Measurements from ENCODE around the gene CEP20.

CEP20 gene

DNA sequence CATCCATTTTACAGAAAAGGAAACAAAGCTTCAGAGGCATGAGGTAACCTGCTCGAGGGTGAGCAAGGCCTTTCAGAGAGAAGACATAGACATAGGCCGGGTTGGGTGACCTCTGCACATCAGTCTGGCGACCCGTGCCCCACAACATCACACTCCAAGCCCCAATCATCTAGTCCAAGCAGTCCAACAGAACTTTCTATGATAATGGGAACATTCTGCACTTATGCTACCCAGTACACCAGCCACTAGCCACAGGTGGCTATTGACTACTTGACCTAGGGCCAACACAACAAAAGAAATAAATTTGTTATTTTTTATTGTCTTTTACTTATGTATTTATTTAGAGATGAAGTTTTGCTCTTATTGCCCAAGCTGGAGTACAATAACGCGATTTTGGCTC lies 52.3 kb downstream of the CEP20 start:
- H4K20me1 ChIP-seq (ENCODE audit: insufficient read depth, low read length, poor library complexity, severe bottlenecking): no peaks in the 10 kb centered on the region
- no peaks in the 10 kb centered on the region for H3K4me1 ChIP-seq (ENCODE audit: insufficient read depth, low read length, poor library complexity, severe bottlenecking)
- H3K9me3 ChIP-seq (ENCODE audit: insufficient read depth, low read depth, low read length): no peaks in the 10 kb centered on the region
- no peak overlapping the region for H3K4me2 ChIP-seq (ENCODE audit: low read depth, low read length, poor library complexity, severe bottlenecking)
- H3K9me2 ChIP-seq (replicated peaks; ENCODE audit: low read depth, low read length): no peaks in the 10 kb centered on the region
- no peak overlapping the region for H3K4me3 ChIP-seq (ENCODE audit: low read length, poor library complexity, severe bottlenecking)
- no peak overlapping the region for H3K9ac ChIP-seq (ENCODE audit: low read depth, low read length, poor library complexity, severe bottlenecking)
- no peaks in the 10 kb centered on the region for H3K79me2 ChIP-seq (ENCODE audit: insufficient read depth, low read length)
- H3K27me3 ChIP-seq (ENCODE audit: insufficient read depth, low read length, poor library complexity, severe bottlenecking): no peaks in the 10 kb centered on the region
- H3F3A ChIP-seq (ENCODE audit: low read depth): no peaks in the 10 kb centered on the region
- no peak overlapping the region for H2AFZ ChIP-seq (ENCODE audit: low read length)
- no peaks in the 10 kb centered on the region for H3K36me3 ChIP-seq (ENCODE audit: insufficient read depth, low read length)
- no peak for TF ChIP-seq EZH2phosphoT487 (IDR thresholded peaks at IDR 0.05; ENCODE audit: borderline replicate concordance)
- TF ChIP-seq, protein P1, sequence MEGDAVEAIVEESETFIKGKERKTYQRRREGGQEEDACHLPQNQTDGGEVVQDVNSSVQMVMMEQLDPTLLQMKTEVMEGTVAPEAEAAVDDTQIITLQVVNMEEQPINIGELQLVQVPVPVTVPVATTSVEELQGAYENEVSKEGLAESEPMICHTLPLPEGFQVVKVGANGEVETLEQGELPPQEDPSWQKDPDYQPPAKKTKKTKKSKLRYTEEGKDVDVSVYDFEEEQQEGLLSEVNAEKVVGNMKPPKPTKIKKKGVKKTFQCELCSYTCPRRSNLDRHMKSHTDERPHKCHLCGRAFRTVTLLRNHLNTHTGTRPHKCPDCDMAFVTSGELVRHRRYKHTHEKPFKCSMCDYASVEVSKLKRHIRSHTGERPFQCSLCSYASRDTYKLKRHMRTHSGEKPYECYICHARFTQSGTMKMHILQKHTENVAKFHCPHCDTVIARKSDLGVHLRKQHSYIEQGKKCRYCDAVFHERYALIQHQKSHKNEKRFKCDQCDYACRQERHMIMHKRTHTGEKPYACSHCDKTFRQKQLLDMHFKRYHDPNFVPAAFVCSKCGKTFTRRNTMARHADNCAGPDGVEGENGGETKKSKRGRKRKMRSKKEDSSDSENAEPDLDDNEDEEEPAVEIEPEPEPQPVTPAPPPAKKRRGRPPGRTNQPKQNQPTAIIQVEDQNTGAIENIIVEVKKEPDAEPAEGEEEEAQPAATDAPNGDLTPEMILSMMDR (conservative IDR thresholded peaks at IDR 0.05; ENCODE audit: low read length): no peak

DNA sequence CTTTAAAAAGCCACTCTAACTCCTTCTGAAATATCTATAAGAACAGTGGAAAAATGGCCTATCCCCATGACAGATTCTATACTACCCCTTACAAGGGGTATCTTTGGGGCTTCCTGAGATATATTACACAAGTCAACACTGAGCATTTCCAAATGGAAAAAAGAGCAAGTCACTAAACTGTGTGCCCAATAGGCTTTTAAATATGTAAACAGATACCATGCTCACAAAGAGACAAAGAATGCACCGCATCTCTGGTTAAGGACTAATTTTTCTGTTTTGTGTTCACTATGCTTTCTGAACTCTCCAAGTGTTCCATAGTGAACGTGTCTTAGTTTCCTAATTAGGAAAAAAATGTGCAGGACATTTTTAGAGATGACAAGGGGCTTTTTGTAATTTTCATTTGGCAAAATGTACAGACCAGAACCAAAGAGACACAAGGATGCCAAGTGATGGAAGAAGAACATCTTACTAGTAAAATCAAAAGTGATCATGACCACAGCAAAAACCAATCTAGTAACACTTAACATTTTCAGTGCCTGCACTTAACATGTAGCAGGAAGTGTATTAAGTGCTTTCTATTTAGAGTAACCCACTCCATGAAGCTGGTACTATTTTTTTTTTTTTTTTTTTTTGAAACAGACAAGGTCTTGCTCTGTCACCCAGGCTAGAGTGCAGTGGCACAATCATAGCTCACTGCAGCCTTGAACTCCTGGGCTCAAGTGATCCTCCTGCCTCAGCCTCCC lies 53.1 kb downstream of the CEP20 start:
- Histone ChIP-seq H3F3A (ENCODE audit: low read depth) (no peaks in the 10 kb centered on the region), H4K20me1 (ENCODE audit: insufficient read depth, low read length, poor library complexity, severe bottlenecking) (no peaks in the 10 kb centered on the region), H2AFZ (ENCODE audit: low read length) (no peak overlapping the region), H3K9ac (ENCODE audit: low read depth, low read length, poor library complexity, severe bottlenecking) (no peak overlapping the region), H3K9me2 (replicated peaks; ENCODE audit: low read depth, low read length) (no peaks in the 10 kb centered on the region), H3K4me1 (ENCODE audit: insufficient read depth, low read length, poor library complexity, severe bottlenecking) (no peaks in the 10 kb centered on the region), H3K4me3 (ENCODE audit: low read length, poor library complexity, severe bottlenecking) (no peak overlapping the region), H3K36me3 (ENCODE audit: insufficient read depth, low read length) (no peaks in the 10 kb centered on the region), H3K79me2 (ENCODE audit: insufficient read depth, low read length) (no peaks in the 10 kb centered on the region), H3K4me2 (ENCODE audit: low read depth, low read length, poor library complexity, severe bottlenecking) (no peak overlapping the region), H3K27me3 (ENCODE audit: insufficient read depth, low read length, poor library complexity, severe bottlenecking) (no peaks in the 10 kb centered on the region), H3K9me3 (ENCODE audit: insufficient read depth, low read depth, low read length) (no peaks in the 10 kb centered on the region)
- no peak for TF ChIP-seq EZH2phosphoT487 (IDR thresholded peaks at IDR 0.05; ENCODE audit: borderline replicate concordance)
- TF ChIP-seq, protein P1 (conservative IDR thresholded peaks at IDR 0.05; ENCODE audit: low read length): no peak

GRCh38 chr16:15834502-15834901 lies 53.9 kb downstream of the CEP20 start:
- Histone ChIP-seq H3F3A (ENCODE audit: low read depth) (no peaks in the 10 kb centered on the region), H3K4me2 (ENCODE audit: low read depth, low read length, poor library complexity, severe bottlenecking) (no peak overlapping the region), H4K20me1 (ENCODE audit: insufficient read depth, low read length, poor library complexity, severe bottlenecking) (no peaks in the 10 kb centered on the region), H3K9ac (ENCODE audit: low read depth, low read length, poor library complexity, severe bottlenecking) (no peak overlapping the region), H3K79me2 (ENCODE audit: insufficient read depth, low read length) (no peaks in the 10 kb centered on the region), H3K9me2 (replicated peaks; ENCODE audit: low read depth, low read length) (no peaks in the 10 kb centered on the region), H3K9me3 (ENCODE audit: insufficient read depth, low read depth, low read length) (no peaks in the 10 kb centered on the region), H3K36me3 (ENCODE audit: insufficient read depth, low read length) (no peaks in the 10 kb centered on the region), H2AFZ (ENCODE audit: low read length) (no peak overlapping the region), H3K4me1 (ENCODE audit: insufficient read depth, low read length, poor library complexity, severe bottlenecking) (no peaks in the 10 kb centered on the region), H3K27me3 (ENCODE audit: insufficient read depth, low read length, poor library complexity, severe bottlenecking) (no peaks in the 10 kb centered on the region), H3K4me3 (ENCODE audit: low read length, poor library complexity, severe bottlenecking) (no peak overlapping the region)
- TF ChIP-seq, protein P1 (conservative IDR thresholded peaks at IDR 0.05; ENCODE audit: low read length): no peak
- no peak for TF ChIP-seq EZH2phosphoT487 (IDR thresholded peaks at IDR 0.05; ENCODE audit: borderline replicate concordance)

All from Loucy (cell line).